AG04450 (cell line): ENCODE measurements around the gene PROSER2. TPM values are rescaled to one million over a fixed set of nuclear protein-coding genes. Genes with fewer than 3 reads are reported as not detected.

Experiments
- CTCF ChIA-PET: fragments of 300-600, 350-600 bp; formaldehyde crosslinking; extraction: SDS; loops from one replicate; lab custom pipeline; 2022; ENCODE audit warnings: antibody characterized with exemption, inconsistent platforms; lab: Charles Lee
- POLR2A ChIA-PET: fragments of 350-600 bp; formaldehyde crosslinking; extraction: SDS; loops from one replicate; lab custom pipeline; 2021; ENCODE audit warnings: antibody characterized with exemption, inconsistent platforms; lab: Yijun Ruan, JAX
- DNase-seq: peaks from one replicate; pipeline ENCODE4 v3.0.0-alpha.2; 2011; ENCODE audit warnings: low read depth, low spot score
- H3K27ac ChIP-seq: one replicate; pipeline ENCODE4 v1.5.1; 2012; ENCODE audit warnings: low read depth, low read length, control low read depth
- H3K27me3 ChIP-seq: one replicate; pipeline ENCODE4 v1.6.0; 2012; ENCODE audit warnings: low read length; ENCODE audit not compliant: control insufficient read depth, insufficient read depth
- H3K4me3 ChIP-seq: 2 replicates; pipeline ENCODE4 v1.5.1; 2011; ENCODE audit warnings: mild to moderate bottlenecking, low read depth, low read length, control low read depth
- H3K9me3 ChIP-seq: 2 replicates; pipeline ENCODE4 v1.5.1; 2012; ENCODE audit warnings: low read length; ENCODE audit not compliant: control insufficient read depth, insufficient read depth
- CTCF ChIP-seq: IDR thresholded peaks from 2 replicates; pipeline ENCODE4 v1.5.1; 2011; ENCODE audit warnings: low read depth, low read length, control low read depth, inconsistent platforms
- polyA plus RNA-seq: library from polyadenylated mRNA; depleted of rRNA; stranded (reverse); fragments of >200 nt; gene quantifications from 2 replicates; pipeline ENCODE4 v1.2.3, GENCODE V29; 2011

PROSER2 gene
- polyA plus RNA-seq, 1 experiment: 0.53 TPM

GRCh38 chr10:11819027-11819426 is 4.1 kb upstream of the PROSER2 start:
- ChIA-PET CTCF (interaction anchor here (0.5 to 5.8 kb wide), 19 partner anchors 8 to 323 kb away, joined by 3 to 33 read pairs (median 4); no protein-coding TSS in a partner anchor), POLR2A (no interaction called here)
- Histone ChIP-seq H3K27ac (no peak overlapping the region), H3K27me3 (peaks cover 8% of the 10 kb centered on the region), H3K4me3 (no peak overlapping the region), H3K9me3 (no peaks in the 10 kb centered on the region)
- TF ChIP-seq CTCF: no peak
- DNase-seq: no peak

- no peak for DNase-seq
- POLR2A ChIA-PET: no interaction called here
Measured at GRCh38 chr10:11822026-11822756, 965 bp upstream of the PROSER2 start.

GRCh38 chr10:11822809-11823121 is 391 bp upstream of the PROSER2 start:
- CTCF ChIA-PET: interaction anchor here (0.6 to 1.1 kb wide), 2 partner anchors 11 to 23 kb away, joined by 4 to 5 read pairs; no protein-coding TSS in a partner anchor
- Histone ChIP-seq H3K27ac (no peak overlapping the region), H3K27me3 (peaks cover 21% of the 10 kb centered on the region), H3K4me3 (peak overlapping the region; percentile 67), H3K9me3 (no peaks in the 10 kb centered on the region)
- no peak for DNase-seq
- no peak for TF ChIP-seq CTCF
- POLR2A ChIA-PET: no interaction called here

More at GRCh38 chr10:11822026-11822756, 965 bp upstream of the PROSER2 start:
- peaks cover 21% of the 10 kb centered on the region for H3K27me3 ChIP-seq
- no peak overlapping the region for H3K4me3 ChIP-seq
- no peaks in the 10 kb centered on the region for H3K9me3 ChIP-seq
- no peak overlapping the region for H3K27ac ChIP-seq
- TF ChIP-seq CTCF: no peak
- CTCF ChIA-PET: interaction anchor here (1.1 to 5.8 kb wide), 3 partner anchors 10 to 64 kb away, joined by 4 to 33 read pairs (median 4); no protein-coding TSS in a partner anchor

- ChIA-PET CTCF (no interaction called here), POLR2A (no interaction called here)
- no peak for TF ChIP-seq CTCF
- H3K27ac ChIP-seq: no peak overlapping the region
- peaks cover 21% of the 10 kb centered on the region for H3K27me3 ChIP-seq
- DNase-seq: no peak
- no peaks in the 10 kb centered on the region for H3K9me3 ChIP-seq
- peak overlapping the region; percentile 67 for H3K4me3 ChIP-seq
Measured at GRCh38 chr10:11823989-11824346, 812 bp downstream of the PROSER2 start.

GRCh38 chr10:11824376-11824775 is 1.2 kb downstream of the PROSER2 start:
- no peak for TF ChIP-seq CTCF
- no peak overlapping the region for H3K27ac ChIP-seq
- DNase-seq: no peak
- H3K27me3 ChIP-seq: peaks cover 21% of the 10 kb centered on the region
- POLR2A ChIA-PET: no interaction called here
- CTCF ChIA-PET: no interaction called here
- H3K9me3 ChIP-seq: no peaks in the 10 kb centered on the region
- H3K4me3 ChIP-seq: no peak overlapping the region
